Gastrocnemius medialis (tissue), 4 donors: ENCODE results near the gene WASL.

Source experiments
- POLR2A ChIP-seq, 2 donors: fragments of 450-650 bp; IDR thresholded peaks; one replicate each; pipeline ENCODE4 v1.6.1; 2017; ENCODE audit warnings: antibody characterized with exemption in 2 of 2, mild to moderate bottlenecking in 2 of 2, moderate library complexity in 2 of 2
- TF ChIP-seq, protein P1 (sequence below), 5 experiments: fragments of 450-650 bp in 3 of 5; fragments of 200-600 bp in 2 of 5; sonication (generic) in 2 of 5; IDR thresholded peaks in 4 of 5; conservative IDR thresholded peaks in 1 of 5; 1 replicate in 4 of 5; 2 replicates in 1 of 5; pipeline ENCODE4 v1.5.1; 2016 to 2019; ENCODE audit warnings: antibody characterized with exemption in 5 of 5, mild to moderate bottlenecking in 3 of 5, moderate library complexity in 3 of 5

DNA sequence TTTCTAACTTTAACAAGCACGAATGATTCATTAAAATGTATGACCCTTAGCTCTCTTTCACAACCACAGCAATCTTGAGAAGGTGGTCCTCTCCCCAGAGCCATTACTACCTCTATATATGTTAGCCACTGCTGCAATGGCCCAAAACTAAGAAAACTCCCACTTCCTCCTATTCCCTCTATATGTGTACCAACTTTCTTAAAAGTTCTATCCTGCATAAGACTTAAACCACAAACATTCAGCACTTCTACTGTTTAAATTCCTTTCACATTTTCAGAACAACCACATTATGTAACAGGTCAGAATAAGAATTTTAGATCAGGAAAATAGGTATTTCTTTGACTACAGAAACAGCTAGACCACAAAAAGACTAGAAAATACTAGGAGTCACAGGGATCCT is 36.2 kb downstream of the WASL start:
- TF ChIP-seq, protein P1, sequence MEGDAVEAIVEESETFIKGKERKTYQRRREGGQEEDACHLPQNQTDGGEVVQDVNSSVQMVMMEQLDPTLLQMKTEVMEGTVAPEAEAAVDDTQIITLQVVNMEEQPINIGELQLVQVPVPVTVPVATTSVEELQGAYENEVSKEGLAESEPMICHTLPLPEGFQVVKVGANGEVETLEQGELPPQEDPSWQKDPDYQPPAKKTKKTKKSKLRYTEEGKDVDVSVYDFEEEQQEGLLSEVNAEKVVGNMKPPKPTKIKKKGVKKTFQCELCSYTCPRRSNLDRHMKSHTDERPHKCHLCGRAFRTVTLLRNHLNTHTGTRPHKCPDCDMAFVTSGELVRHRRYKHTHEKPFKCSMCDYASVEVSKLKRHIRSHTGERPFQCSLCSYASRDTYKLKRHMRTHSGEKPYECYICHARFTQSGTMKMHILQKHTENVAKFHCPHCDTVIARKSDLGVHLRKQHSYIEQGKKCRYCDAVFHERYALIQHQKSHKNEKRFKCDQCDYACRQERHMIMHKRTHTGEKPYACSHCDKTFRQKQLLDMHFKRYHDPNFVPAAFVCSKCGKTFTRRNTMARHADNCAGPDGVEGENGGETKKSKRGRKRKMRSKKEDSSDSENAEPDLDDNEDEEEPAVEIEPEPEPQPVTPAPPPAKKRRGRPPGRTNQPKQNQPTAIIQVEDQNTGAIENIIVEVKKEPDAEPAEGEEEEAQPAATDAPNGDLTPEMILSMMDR (IDR thresholded peaks at IDR 0.05 in 4 of 5, conservative IDR thresholded peaks at IDR 0.05 in 1 of 5): no peak
- TF ChIP-seq POLR2A (IDR thresholded peaks at IDR 0.05): no peak
